ENCODE results near the gene RNF149. TPM values are rescaled to one million over a fixed set of nuclear protein-coding genes. Genes with fewer than 3 reads are reported as not detected.

The RNF149 gene
- total and polyA plus RNA-seq, 9 of the 15 experiments (the other 6 are each of a cell fraction or from before 2014, with no cell fraction given) = 9.0 to 31.5 (median 22.8) TPM

DNA sequence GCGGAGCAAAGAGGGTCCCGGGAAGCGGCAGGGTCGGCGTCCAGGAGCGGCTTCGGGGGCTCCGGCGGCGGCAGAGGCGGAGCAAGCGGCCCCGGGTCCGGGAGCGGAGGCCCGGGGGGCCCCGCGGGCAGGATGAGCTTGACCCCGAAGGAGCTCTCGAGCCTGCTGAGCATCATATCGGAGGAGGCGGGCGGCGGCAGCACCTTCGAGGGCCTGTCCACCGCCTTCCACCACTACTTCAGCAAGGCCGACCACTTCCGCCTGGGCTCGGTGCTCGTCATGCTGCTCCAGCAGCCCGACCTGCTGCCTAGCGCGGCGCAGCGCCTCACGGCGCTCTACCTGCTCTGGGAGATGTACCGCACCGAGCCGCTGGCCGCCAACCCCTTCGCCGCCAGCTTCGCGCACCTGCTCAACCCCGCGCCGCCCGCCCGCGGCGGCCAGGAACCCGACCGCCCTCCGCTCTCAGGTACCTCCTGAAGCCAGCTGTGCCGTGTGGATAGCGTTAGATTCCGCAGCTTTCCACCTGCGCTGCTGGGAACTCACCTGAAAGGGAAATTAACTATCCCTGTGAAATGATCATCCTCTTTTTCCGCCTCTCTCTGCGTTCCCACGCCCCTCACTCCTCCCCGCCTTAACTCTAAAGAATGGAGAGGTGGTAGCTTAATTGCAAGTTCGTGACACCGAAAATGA is 55.3 kb downstream of the RNF149 start (continued):
- TF ChIP-seq POLR2G (IDR thresholded peaks at IDR 0.05; ENCODE audit: low read depth, low read length) = peak; percentile 25; the same call in 1 of the 2 replicates
- no peak for TF ChIP-seq MEF2D (tag; conservative IDR thresholded peaks at IDR 0.05; ENCODE audit: low read depth)
- TF ChIP-seq MBD2 (IDR thresholded peaks at IDR 0.05; ENCODE audit: borderline replicate concordance, low read depth) = 0 out of 2 replicates have a peak, but pooled peaks have one; percentile 1
- TF ChIP-seq NCOA1 (IDR thresholded peaks at IDR 0.05; ENCODE audit: low read depth) = no peak
- peak; percentile 25 for TF ChIP-seq CCNT2 (IDR thresholded peaks at IDR 0.05; ENCODE audit: borderline replicate concordance, extremely low read depth, insufficient read length, low read depth, low read length)
- peak; percentile 68; the same call in 1 of the 2 replicates for TF ChIP-seq SIN3B (IDR thresholded peaks at IDR 0.05; ENCODE audit: low read depth)
- TF ChIP-seq, protein P1, sequence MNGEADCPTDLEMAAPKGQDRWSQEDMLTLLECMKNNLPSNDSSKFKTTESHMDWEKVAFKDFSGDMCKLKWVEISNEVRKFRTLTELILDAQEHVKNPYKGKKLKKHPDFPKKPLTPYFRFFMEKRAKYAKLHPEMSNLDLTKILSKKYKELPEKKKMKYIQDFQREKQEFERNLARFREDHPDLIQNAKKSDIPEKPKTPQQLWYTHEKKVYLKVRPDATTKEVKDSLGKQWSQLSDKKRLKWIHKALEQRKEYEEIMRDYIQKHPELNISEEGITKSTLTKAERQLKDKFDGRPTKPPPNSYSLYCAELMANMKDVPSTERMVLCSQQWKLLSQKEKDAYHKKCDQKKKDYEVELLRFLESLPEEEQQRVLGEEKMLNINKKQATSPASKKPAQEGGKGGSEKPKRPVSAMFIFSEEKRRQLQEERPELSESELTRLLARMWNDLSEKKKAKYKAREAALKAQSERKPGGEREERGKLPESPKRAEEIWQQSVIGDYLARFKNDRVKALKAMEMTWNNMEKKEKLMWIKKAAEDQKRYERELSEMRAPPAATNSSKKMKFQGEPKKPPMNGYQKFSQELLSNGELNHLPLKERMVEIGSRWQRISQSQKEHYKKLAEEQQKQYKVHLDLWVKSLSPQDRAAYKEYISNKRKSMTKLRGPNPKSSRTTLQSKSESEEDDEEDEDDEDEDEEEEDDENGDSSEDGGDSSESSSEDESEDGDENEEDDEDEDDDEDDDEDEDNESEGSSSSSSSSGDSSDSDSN (IDR thresholded peaks at IDR 0.05; ENCODE audit: borderline replicate concordance in 1 of 2, low read depth in 2 of 2, low read length in 2 of 2) = 0 out of 4 replicates have a peak, but pooled peaks of 1 of the 2 experiments have one; percentile 31
- no peak for TF ChIP-seq CBFA2T2 (conservative IDR thresholded peaks at IDR 0.05)
- TF ChIP-seq ZC3H8 (IDR thresholded peaks at IDR 0.05) = no peak
- no peak for TF ChIP-seq NCOA6 (IDR thresholded peaks at IDR 0.05)
- peak; percentile 92 for TF ChIP-seq ZFX (CRISPR knock-in tag; IDR thresholded peaks at IDR 0.05)
- TF ChIP-seq MYBL2 (IDR thresholded peaks at IDR 0.05; ENCODE audit: low read depth) = no peak
- TF ChIP-seq MYBL2 (CRISPR knock-in tag; IDR thresholded peaks at IDR 0.05; ENCODE audit: borderline replicate concordance) = no peak
- TF ChIP-seq MAZ (CRISPR knock-in tag; conservative IDR thresholded peaks at IDR 0.05 in 1 of 2, IDR thresholded peaks at IDR 0.05 in 1 of 2) = peak; percentile 8 to 51; a peak in 2 of 4 replicates
- TF ChIP-seq CHD1 (IDR thresholded peaks at IDR 0.05; ENCODE audit: low read length) = no peak
- TF ChIP-seq NR2C2 (CRISPR knock-in tag; IDR thresholded peaks at IDR 0.05) = no peak
- TF ChIP-seq NR2C2 (tag; IDR thresholded peaks at IDR 0.05) = no peak
- TF ChIP-seq BRF1 (IDR thresholded peaks at IDR 0.05; ENCODE audit: borderline replicate concordance, extremely low read depth, insufficient read length) = no peak
- no peak for TF ChIP-seq ZNF766 (CRISPR knock-in tag; conservative IDR thresholded peaks at IDR 0.05)
- no peak for TF ChIP-seq TFAM (CRISPR knock-in tag; conservative IDR thresholded peaks at IDR 0.05)
- no peak for TF ChIP-seq PTRF (tag; IDR thresholded peaks at IDR 0.05)
- TF ChIP-seq MITF (IDR thresholded peaks at IDR 0.05) = no peak
- TF ChIP-seq ZNF184 (CRISPR knock-in tag; IDR thresholded peaks at IDR 0.05) = no peak
- no peak for TF ChIP-seq FOSL1 (tag; conservative IDR thresholded peaks at IDR 0.05)
- no peak for TF ChIP-seq HDAC1 (IDR thresholded peaks at IDR 0.05)
- no peak for TF ChIP-seq LEF1 (IDR thresholded peaks at IDR 0.05)
